Stimulated activated CD8-positive, alpha-beta memory T cell treated with anti-CD3 and anti-CD28 coated beads, Interleukin-4, amount 100 ng/mL, for 1 hour (primary cell): ENCODE results near the gene TEC.
"Not testable (repeated sequence)": the region's sequence is repeated elsewhere in the genome, so short reads cannot be mapped to it uniquely, and the experiment has no call there.

Source experiments
- DNase-seq, 2 donors: peaks; one replicate each; pipeline ENCODE4 v3.0.0-alpha.2; 2020; ENCODE audit warnings: low read depth in 2 of 2, low spot score in 1 of 2

The TEC gene

DNA sequence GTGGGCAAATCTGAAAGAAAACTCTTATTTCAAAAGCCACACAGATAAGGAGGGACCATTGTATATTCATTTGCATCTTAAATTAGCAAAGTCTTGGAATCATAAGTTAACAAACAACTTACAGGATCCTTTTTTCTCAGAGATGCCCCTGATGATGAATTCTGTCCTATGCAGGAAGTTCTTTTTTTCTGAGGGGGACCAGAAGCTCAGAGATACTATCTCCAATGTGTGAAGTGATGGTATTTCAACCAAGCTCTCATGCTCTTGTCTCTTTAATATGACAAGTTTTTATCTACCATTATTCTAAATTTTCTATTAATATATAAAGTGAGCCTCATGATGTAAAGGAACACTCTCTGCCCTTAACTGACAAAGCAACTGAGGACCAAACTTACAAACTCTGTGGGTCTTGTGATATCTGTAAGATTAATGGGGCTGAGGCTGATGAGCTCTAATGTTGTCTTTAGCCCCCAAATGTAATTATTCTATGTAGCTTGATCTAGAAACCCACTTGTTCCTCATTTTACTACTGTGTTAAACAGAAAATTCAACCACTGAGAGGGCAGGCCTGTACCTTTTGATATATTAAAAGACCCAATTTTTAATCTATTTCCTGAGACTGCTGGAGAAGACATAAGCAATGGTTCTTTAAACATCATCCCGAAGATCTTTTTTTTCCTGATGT, 27.0 kb downstream of the TEC start:
- DNase-seq, result no peak

DNA sequence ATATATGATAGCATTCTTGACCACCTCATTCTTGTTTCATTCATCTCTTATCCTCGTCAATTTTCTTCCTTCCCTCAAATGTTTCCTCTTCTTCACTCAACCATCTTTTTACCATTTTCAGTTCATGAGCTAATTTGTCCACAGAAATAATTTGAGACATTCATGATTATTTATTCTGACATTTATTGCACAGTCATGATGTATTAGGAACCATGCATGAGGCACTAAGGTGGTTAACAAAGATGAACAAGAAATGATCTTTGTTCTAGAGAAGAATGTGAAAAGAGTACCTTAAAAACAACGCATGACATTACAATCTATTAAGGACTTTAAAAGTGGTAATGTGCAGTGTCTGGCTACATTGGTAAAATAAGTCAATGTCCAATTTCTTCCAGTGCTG, 27.9 kb downstream of the TEC start:
- DNase-seq, result no peak

DNA sequence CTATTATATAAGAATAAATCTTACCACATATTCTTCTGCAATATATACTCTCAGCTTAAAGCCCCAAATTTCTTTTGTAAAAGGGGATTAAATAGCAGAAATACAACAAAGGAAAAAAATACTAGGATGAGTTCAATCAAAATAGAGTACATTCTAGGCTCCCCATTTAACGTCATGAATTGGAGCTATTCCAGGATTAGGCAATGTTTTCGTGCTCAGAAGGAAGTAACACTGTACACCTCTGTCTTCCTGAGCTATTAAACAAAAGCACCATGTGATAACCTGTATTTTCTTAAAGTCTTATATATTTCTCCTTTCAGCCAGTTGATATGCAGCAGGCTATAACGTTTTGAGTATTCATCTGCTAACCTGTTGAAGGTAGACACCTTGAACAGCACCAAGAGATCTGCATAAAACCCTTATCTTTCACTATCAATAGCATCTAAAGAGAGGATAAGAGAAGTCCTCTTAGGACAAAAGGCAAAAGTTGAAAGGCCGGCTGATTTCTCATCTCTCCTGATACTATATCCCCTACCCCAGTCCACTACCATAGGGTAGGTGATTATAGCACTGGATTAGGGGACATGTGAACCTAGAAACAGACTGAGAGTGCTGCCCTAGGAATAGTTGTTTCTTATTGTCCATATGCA, 31.5 kb downstream of the TEC start:
- no peak for DNase-seq

DNA sequence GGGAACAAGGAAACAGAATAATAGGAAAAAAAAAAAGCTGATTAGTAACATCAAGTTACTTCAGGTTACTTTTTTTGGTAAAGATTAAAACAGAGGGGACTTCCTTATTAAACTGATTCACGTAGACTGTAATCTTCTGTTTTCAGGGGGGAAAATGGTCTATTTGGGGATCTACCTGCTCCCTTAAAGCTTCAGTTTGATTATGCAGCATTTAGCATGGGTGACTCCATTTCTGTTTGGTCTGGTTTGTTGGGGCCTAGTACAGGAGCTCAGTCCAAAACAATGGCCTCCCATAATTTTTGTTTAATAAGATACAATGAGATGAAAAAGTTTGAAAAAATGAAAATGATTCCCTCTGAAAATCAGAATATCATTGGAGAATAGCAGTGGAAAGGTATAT, 34.6 kb downstream of the TEC start:
- DNase-seq, result no peak

DNA sequence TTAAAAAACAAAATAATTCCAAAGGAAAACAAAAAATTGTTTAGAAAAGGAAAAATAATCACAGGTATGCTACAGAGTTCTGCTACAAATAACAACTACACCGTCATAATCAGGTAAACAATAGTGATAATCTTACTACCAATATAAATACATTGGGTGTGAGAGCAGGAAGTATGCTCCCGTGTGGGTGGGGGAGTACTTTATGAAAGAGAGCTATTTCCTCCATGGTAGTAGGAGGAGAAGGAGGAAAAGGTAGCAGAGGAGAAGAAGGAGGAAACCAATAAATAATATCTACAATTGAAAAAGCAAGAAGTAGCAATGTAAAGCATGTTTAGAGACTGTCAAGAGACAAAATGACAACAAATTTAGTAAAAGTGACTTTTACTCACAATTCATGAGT, 35.1 kb downstream of the TEC start:
- DNase-seq, result no peak

DNA sequence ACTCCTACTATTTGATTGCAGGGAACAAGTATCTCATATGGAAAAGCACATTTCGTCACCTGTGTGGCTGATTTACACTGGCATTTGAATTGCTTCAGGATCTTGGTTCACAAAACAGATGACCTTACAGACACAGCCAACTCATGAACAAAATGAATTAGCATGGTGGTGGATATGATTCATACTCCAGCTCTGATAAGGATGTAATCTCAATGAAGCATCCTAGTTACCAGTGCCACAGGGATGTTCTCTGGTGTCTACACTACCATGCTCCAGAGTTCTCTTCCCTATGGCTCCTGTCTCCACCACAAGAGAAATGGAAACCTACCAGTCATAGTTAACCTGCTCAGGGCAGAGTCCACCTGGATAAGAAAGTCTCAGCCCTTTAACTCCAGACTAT, 40.7 kb downstream of the TEC start:
- DNase-seq, result no peak

DNA sequence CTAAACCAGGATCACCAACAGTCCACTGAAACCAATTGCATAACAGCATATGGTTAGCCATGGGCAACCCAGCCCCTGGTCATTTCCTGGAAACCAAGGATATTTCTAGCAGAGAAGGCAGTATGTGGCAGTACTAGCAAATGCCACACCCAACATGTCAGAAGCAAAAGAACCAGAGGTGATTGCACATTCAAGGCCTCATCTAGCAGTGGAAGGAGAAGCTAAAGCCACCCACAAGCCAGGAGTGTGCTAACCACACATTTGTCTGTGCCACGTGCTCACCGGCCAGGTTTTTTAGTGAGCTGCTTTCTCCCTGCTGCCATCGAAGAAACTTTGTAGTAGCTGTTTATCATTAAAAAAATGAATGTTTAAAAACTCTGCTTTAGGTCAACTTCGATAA, 42.0 kb downstream of the TEC start:
- DNase-seq, result no peak

DNA sequence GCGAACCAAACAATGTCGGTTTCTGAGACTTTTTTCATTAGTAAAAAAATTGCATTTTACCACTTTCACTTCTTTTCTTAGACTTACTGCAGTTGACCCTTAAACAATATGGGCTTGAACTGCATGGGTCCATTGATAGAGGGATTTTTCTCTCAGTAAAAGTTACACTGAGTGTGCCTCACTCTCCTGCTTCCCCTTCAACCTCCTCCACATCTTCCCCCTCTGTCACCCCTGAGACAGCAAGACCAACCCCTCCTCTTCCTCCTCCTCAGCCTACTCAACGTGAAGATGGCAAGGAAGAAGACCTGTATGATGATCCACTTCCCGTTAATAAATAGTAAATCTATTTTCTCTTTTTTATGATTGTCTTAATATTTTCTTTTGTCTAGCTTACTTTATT, 43.4 kb downstream of the TEC start:
- no peak for DNase-seq

DNA sequence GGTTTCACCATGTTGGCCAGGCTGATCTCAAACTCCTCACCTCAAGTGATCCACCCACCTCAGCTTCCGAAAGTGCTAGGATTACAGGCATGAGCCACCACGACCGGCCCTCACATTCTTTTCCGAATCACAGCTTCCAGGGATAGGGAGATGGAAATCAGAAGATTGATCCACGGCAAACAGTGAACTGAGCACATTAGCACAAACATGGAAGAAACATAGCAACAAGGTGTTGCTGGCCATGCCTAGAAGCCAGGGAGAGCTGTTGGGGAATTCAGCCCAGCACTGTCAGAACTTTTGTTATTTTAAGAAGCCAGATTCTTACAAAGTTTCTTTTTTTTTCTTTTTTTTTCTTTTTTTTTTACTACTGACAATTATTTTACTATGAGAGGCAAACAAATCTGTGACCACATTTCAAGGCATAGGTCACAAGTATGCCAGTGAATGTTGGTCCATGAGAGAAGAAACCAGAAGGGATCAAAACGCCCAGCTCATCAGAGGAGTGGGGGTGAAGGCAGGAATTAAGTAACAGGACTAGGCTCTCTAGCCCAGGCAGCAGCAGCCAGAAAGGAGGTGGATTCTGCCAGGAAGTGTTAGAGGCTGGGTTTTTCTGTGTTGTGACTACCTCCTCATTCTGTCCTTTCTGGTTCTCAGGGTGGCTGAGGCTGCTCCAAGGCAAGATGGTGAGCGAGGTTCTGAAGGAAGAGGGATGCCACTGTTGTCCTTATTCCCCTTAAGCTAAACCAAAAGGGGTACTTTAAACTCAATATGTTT, 44.1 kb downstream of the TEC start:
- DNase-seq, result no peak

DNA sequence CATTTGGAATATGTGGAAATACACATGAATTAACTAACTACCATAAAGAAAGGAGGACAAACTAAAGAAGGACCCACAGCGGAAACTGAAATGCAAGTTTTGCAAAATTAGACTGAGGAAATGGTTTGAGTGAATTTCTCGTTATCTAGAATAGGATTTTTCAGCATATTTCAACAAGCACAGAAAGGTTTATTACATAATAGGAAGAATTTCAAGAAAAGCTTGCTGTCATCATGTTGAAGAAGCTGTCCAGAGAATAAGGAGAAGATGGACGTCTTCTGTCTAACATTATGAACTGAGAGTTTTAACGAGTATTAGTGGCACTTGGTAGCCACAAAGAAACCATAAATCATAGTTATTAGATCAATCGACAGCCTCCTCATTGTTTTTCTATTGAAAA, 45.0 kb downstream of the TEC start:
- DNase-seq, result no peak

DNA sequence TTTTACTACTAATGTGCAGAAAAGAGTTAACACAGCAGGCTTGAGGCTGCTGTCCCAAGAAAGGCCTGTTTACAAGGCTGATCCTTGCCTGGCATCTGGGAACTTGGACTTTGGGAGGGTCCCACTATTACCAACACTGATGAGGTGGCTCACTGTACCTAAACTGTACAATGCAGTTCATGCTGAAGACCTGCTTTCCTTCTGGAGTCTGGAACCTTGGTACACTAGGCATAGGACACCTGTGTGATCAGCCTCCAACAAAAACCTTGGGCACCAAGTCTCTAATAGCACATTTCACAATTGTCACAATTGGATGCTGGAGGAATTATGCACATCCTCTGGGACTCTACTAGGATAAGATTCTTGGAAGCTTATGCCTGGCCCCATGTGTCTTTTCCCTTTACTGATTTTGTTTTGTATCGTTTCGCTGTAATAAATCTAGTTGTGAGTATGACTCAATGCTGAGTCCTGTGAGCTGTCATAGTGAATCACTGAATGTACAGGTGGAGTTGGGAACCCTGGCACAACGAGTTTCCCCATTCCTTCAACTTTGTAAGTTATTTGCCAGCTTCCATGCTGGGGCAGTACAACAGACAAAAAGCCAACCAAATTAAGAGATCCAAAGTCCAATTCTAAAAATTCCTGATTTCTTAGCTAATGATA, 45.9 kb downstream of the TEC start:
- DNase-seq, result no peak

DNA sequence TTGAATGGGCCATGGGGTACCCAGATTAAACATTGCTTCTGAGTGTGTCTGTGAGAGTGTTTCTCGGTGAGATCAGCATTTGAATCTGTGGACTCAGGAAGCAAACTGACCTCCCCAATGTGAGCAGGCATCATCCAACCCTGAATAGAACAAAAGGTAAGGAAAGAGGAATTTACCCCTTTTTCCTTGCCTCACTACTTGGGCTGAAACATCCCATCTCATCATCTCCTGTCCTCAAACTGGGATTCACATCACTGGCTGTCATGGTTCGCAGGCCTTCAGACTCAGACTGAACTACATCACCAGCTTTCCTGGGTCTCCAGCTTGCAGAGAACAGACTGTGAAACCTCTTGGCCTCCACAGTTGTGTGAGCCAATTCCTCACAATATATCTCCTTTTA, 47.1 kb downstream of the TEC start:
- no peak for DNase-seq

DNA sequence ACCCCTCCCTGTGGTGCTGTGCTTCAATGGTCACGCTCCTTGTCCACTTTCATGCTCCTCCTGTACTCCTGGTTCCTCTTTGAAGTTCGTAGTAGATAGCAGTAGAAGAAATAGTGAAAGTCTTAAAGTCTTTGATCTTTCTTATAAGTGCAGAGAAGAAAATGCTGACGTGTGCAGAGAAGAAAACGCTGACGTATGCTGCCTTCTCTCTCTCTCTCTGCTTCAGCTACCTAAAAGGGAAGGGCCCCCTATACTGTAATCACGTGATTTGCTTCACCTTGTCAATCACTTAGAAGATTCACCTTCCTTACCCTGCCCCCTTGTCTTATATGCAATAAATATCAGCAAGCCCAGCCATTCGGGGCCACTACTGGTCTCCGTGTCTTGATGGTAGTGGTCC, 50.2 kb downstream of the TEC start:
- not testable (repeated sequence) for DNase-seq

DNA sequence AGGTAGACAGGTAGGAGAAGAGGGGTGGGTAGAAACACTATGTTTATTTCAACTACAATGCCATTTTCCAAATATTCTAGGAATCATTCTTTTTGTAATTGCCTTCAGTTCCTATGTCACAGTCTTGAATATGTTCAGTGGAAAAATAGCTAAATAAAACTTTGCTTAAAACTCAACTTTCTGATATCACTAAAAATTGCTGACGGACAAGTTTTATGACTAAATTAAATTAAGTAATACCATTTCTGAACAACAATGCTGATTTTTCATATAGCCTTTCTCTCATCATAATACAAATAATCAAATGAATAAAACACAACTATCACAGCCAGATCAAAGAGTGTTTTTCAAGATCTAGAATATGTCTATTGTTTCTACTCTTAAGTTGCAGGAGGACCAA, 53.1 kb downstream of the TEC start:
- no peak for DNase-seq

DNA sequence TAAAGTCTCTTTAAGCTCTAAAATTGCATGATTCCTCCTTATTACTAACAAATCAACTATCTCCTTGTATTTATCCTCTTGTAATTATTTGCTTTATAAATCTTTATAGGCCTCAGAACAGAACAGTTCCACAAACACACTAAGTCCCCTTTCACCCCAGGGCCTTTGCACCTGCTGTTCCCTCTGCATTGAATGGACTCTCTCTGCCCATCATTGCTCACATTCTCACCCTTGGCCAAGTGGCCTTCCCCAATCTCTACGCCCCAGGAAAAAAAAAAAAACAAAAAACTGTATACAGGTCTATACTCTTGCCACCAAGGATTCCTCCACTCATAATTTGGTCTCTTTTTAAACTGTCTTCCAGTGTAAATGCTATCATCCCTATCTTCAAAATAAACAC, 53.7 kb downstream of the TEC start:
- DNase-seq, result no peak

DNA sequence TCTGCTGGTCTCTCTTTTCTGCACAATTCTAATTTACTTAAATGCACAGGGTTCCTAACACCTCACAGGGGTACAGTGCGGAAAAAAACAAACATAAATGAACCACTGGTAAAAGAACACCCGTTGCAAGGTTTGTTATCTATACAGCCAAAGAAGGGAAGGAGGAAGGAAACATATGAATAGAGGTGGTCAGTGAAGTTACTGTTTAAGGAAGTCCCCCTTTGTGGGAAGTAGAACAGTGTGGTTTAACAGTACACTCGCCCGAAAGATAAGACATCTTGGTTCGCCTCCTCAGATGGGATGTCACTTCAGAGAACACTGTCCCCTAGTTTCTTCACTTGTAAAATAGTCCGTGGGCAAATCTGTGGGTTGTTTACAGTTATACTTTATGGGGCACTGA, 57.5 kb downstream of the TEC start:
- DNase-seq, result no peak

DNA sequence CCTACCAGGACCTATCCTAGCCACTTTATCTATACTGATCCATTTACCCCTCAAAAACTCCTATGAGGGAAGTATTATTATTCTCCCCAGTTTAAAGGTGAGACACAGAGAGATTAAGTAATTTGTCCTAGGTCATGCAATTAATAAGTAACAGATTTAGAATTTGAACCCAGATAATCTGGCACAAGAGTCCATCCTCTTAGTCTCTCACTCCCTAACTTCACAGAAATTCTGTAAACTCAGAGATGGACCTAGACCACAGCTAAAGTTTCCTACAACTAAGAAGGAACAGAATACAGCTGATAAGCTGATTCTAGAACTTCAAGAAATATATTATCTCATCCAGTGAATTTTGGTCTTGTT, 58.7 kb downstream of the TEC start:
- no peak for DNase-seq

DNA sequence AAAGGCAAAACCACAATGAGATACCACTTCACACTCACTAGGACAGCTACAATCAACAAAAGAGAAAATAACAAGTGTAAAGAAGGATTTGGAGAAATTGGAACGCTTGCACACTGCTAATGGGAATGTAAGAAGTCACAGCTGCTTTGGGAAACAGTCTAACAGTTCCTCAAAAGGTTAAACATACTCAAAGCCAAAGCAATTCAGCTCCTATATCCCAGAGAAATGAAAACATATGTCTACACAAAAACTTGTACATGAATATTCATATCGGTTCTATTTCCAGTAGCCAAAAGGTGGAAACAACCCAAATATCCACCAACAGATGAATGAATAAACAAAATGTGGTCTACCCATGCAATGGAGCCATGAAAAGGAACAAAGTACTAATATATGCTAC, 64.0 kb downstream of the TEC start:
- DNase-seq, result no peak

DNA sequence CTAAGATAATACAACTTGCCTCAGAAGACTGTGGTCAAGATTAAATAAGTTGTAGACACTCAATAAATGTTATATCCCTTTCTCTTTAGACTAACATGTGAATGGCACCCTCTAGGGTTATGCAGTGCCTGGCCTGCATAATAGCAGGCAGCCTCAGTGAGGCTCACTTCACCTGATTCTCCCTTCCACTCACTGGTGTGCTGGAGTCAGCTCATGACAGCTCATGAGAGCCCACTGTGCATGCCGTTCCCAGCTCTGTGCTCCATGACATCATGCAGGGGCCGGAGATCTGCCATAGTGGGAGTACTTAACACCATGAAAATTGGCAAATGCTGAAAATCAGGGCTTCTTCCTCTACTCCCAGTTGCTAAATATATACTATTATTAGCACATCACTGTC, 64.5 kb downstream of the TEC start:
- no peak for DNase-seq

DNA sequence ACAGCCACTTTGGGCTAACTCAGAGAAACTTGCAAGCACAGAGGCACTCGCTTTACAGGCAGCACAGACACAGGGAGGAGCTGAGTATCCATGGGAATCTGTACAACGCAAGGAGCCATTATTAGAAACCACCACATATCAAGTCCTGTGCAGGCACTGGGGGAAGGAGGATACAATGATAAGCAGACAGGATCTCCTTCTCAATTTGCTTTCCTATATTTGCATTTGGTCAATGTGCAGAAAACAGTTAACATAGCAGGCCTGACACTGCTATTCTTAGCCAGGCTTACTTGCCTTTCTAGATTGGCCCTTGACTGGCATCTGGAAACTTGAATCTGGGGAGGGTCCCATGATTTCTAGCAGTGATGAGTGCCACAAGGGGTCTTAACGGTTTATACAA, 65.8 kb downstream of the TEC start:
- no peak for DNase-seq

DNA sequence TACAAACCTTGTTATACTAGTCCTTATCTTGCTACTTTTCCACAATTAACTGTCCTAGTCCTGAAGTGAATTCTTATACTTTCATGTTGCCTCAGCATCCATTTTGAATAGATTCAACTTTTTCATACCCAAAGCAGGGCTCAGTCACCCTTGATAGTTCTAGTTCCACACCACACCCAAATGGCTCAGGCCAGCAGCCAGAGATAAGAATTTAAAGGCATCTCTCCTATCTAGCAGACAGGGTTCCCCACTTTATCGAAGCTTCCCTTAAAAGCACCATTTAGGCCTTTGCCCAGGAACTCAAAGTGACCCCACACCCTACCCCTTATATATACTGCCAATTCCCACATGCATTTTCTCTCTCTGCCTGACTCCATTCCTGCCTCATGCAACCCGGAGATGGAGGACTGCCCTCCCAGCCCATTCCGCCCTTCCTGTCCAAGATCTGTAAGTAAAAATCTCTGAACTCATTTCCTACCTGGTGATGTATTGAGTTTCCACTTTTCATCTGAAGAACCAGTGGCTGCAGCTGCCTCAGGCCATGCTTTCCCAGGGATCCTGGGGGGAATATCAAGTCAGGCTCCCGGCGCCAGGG, 71.9 kb downstream of the TEC start:
- DNase-seq, result no peak
